ENCODE results near the gene S100G.

GRCh38 chrX:16658284-16658683 lies 8.3 kb downstream of the S100G start:
- no peak for TF ChIP-seq POLR2AphosphoS5 (IDR thresholded peaks at IDR 0.05; ENCODE audit: low read depth)
- TF ChIP-seq CTCF (conservative IDR thresholded peaks at IDR 0.05; ENCODE audit: low read depth in 2 of 2), result no peak
- TF ChIP-seq EZH2 (IDR thresholded peaks at IDR 0.05; ENCODE audit: low read depth, unreplicated experiment), result no peak
- TF ChIP-seq, protein P1, sequence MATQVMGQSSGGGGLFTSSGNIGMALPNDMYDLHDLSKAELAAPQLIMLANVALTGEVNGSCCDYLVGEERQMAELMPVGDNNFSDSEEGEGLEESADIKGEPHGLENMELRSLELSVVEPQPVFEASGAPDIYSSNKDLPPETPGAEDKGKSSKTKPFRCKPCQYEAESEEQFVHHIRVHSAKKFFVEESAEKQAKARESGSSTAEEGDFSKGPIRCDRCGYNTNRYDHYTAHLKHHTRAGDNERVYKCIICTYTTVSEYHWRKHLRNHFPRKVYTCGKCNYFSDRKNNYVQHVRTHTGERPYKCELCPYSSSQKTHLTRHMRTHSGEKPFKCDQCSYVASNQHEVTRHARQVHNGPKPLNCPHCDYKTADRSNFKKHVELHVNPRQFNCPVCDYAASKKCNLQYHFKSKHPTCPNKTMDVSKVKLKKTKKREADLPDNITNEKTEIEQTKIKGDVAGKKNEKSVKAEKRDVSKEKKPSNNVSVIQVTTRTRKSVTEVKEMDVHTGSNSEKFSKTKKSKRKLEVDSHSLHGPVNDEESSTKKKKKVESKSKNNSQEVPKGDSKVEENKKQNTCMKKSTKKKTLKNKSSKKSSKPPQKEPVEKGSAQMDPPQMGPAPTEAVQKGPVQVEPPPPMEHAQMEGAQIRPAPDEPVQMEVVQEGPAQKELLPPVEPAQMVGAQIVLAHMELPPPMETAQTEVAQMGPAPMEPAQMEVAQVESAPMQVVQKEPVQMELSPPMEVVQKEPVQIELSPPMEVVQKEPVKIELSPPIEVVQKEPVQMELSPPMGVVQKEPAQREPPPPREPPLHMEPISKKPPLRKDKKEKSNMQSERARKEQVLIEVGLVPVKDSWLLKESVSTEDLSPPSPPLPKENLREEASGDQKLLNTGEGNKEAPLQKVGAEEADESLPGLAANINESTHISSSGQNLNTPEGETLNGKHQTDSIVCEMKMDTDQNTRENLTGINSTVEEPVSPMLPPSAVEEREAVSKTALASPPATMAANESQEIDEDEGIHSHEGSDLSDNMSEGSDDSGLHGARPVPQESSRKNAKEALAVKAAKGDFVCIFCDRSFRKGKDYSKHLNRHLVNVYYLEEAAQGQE (IDR thresholded peaks at IDR 0.05; ENCODE audit: unreplicated experiment), result no peak
- no peak for TF ChIP-seq EZH2phosphoT487 (IDR thresholded peaks at IDR 0.05; ENCODE audit: unreplicated experiment)
- no peak for TF ChIP-seq CREB1 (CRISPR knock-in tag; IDR thresholded peaks at IDR 0.05; ENCODE audit: low read depth)

Measured in GM23338 (cell line).